HG03432 (cell line): ENCODE data around the gene FAM187B.
A peak's percentile ranks its signal among the peaks of the same experiment; 100 is the strongest.
"Not testable (repeated sequence)": the region's sequence is repeated elsewhere in the genome, so short reads cannot be mapped to it uniquely, and the experiment has no call there.

Experiments used
- ATAC-seq: cut with Tn5 transposase; IDR thresholded peaks from one replicate; pipeline ENCODE4 v1.9.1; 2021; ENCODE audit warnings: mild to moderate bottlenecking, moderate library complexity; ENCODE audit not compliant: unreplicated experiment

FAM187B gene

DNA sequence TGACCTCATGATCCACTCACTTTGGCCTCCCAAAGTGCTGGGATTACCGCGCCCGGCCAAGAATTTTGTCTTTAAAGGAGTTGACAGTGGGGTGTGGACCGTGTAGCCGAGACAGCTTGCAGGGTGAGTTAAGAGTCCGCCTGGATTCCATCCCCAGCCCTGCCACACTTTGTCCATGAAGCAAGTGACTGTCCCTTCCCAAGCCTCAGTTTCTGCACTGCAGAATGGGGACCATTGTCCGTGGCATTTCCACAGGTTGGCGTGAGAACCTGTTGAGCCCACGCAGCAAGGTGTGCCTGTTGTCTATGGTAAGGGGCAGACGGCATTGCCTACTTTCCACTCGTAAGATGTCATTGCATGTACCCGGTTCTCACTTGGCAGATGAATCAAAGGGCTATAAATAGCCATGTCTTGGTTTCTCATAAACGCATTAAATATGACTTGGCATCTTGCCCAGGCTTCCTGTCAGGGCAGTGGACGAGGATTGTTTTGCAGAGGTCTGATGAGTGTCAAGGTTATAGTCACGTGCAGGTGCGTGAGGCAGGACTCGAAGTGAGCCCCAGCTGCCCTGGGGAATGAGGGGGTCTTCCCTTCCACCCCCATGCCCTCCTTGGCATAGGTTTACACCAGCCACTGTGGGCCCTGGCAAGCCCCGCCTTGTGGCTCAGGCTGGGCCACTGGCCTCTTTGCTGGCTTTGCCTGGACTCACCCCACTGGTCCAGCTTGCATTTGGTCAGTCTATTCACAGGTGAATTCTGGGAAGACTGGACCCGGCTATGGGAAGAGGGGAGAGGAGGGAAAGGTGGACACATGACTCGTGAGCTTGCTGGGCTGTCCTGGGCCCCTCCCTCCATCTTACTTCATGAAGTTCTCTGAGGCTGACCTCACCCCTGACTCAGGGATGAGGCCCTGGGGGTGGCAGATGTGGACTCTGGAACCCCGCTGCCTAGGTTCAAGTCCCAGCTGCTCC, 14.6 kb downstream of the FAM187B start:
- peak; percentile 72 for ATAC-seq

DNA sequence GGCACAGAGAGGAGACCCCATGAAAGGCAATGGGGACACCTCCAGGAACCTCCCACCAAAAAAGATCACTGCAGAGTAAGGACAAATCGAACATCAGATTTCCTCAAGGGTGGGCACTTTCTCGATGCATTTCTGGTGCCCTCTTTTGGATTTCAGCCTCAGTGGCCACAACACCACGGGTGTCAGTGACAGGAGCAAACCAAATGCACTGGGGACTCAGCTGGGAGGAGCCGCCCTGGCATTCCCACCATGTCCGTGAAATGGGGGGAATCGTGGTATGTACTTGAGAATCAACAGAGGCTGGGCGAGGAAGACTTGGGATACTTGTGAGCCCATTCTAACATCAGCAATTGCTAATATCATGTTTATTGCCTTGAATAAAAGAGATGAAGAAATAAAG, 16.3 kb downstream of the FAM187B start:
- no peak for ATAC-seq

DNA sequence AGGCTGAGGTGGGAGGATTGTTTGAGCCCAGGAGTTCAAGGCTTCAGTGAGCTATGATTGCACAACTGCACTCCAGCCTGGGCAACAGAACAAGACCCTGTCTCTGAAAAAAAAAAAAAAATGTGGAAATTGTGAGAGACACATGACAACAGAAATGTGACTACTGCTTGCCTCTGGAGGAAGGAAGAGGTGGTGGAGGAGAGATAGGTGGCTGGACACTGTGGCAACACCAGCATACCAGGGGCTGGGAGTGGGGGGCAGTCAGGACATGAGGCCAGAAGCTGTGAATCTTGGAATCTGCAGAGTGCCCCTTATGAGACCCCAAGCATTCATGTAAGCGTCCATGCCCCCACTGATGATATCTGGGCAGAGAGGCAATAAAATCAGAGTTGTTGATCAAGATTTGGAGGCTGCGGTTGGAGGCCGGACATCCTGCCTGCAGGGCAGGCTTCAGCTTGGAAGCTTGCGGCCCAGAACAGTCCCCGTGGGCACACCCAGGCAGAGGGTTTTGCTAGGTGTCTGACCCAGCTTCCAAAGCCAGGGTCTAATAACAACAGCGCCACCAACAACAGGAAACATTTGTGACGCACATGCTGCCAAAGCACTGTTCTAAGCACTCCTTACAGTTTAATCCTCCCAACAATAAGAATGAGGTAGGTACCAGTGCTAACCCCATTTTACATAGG, 16.9 kb downstream of the FAM187B start:
- ATAC-seq = no peak

DNA sequence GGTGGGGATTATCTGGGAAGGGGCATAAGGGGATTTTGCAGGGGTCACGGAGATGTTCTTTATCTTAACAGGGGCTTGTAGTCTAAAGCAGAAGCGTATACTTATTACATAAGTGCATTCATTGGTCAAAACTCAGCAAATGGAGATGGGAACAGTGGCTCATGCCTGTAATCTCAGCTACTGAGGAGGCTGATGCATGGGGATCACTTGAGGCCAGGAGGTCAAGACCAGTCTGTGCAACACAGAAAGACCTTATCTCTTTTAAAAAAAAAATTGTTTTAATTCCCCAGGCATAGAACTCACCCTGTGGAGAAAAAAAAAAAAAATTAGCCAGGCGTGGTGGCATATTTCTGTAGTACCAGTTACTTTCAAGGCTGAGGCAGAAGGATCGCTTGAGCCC, 18.9 kb downstream of the FAM187B start:
- ATAC-seq = no peak

DNA sequence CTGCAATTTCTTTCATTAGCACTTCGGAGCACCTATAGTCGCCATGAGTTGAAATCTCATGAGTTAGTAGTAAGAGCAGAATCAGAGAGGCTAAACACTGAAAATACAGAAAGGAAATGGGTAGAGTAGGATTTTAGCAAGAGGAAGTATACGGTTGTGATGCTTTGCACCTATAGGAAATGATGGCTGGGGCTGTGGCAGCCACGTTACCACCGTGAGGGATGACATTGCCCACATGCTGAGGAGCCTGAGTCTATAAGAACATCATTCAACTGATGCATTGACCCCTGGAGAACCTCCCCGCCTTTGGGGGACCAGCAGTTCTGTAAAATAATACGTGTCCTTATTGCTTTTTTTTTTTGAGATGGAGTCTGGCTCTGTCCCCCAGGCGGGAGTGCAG, 20.4 kb downstream of the FAM187B start:
- no peak for ATAC-seq

DNA sequence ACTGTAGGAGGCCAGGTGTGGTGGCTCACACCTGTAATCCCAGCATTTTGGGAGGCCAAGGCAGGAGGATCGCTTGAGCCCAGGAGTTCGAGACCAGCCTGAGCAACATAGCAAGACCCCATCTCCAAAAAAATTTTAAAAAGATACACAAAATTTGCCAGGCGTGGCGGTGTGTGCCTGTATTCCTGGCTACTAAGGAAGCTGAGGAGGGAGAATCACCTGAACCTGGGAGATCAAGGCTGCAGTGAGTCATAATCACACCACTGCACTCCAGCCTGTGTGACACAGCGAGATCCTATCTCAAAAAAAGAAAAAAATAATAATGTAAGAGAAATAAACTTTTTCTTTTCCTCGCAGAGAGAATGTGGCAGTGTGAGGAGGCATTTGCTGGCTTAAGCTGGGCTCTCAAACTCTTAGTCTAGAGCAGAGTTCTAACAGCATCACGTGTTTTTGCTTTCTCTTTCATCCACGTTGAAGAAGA, 21.1 kb downstream of the FAM187B start:
- no peak for ATAC-seq

DNA sequence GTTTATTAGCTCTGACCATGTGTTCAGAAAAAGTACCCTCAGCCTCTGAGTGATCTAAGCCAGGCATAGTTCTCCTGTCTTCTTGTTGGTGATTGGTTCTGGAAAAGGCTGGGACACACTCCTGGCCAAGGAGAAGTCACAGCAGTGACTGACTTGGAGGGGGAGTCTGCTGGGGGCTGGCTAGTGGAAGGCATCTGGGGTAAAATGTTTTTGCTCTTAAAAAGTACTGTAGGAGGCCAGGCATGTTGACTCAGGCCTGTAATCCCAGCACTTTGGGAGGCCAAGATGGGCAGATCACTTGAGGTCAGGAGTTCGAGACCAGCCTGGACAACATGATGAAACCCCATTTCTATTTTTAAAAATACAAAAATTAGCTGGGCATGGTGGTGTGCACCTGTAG, 21.7 kb downstream of the FAM187B start:
- no peak for ATAC-seq

DNA sequence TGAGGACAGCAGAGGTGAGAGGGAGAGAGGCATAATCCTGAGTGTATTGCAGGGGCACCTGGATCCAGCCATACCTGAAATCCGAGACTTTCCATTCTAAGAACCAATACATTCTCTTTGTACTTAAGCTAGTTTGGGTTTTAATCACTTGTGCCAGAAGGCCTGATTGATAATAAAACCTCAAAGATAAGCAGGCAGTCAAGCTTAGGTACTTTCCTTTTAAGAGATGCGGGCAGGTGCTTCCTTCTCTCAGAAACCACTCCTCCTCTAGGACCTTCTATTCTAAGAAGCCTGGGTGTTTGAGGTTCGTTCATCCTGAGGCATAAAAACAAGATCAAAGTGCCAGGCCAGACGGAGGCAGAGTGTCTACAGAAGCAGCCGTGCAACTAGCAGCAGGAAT, 22.2 kb downstream of the FAM187B start:
- no peak for ATAC-seq

DNA sequence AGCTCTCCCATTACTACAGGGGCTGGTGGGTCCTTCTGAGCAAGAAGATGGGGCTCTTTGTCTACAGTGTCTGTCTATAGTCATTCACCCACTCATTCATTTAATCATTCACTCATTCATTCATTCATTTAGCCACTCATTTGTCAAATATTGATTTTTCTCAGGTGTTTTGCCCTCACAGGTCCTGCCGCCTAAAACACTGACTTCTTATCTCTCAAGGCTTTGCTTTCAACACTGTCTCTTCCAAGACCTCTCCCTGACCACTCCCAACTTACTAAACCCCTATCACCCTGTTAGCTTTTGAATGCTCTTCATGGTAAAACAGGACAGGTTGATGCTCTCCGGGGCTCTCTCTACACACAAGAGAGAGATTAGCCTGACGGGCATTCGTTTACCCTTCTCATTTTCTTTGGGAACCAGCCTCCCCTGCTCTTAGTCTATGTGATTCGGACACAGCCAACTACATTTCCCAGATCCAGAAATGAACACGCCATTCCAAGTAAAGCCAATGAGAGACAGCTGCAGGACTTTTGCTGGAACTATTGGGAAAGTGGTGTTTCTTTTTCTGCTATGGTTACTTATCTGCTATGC, 22.7 kb downstream of the FAM187B start:
- ATAC-seq = peak; percentile 16

DNA sequence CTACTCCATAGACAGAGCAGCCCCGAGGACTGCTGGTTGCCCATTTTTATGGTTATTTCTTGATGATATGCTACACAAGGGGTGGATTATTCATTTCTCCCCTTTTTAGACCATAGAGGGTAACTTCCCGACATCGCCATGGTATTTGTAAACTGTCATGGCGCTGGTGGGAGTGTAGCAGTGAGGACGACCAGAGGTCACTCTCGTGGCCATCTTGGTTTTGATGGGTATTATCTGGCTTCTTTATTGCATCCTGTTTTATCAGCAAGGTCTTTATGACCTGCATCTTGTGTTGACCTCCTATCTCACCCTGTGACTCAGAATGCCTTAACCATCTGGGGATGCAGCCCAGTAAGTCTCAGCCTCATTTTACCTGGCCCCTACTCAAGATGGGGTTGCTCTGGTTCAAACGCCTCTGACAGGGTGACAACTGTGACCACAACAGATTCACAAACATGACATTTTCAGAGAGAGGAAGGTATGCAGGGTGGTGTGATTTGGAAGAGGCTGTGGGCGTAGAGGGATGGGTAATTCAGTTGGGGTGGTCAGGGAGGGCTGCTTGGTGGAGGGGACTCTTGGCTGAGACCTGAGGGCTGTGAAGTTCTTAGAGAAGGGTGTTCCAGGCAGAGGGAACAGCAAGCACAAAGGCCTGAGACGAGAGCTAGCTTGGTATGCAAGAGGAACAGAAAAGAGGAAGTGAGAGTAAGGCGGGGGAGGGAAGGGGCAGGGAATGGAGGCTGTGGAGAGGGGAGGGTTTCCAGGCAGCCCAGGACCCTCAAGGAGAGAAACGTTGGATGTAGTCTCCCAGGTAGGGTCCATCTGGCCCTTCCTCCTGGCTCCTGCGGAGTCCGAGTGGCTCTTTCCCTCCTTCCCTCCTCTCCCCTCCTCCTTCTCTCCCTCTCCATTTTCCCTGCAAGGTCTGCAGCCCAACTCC, 23.5 kb downstream of the FAM187B start:
- ATAC-seq = peak; percentile 76

DNA sequence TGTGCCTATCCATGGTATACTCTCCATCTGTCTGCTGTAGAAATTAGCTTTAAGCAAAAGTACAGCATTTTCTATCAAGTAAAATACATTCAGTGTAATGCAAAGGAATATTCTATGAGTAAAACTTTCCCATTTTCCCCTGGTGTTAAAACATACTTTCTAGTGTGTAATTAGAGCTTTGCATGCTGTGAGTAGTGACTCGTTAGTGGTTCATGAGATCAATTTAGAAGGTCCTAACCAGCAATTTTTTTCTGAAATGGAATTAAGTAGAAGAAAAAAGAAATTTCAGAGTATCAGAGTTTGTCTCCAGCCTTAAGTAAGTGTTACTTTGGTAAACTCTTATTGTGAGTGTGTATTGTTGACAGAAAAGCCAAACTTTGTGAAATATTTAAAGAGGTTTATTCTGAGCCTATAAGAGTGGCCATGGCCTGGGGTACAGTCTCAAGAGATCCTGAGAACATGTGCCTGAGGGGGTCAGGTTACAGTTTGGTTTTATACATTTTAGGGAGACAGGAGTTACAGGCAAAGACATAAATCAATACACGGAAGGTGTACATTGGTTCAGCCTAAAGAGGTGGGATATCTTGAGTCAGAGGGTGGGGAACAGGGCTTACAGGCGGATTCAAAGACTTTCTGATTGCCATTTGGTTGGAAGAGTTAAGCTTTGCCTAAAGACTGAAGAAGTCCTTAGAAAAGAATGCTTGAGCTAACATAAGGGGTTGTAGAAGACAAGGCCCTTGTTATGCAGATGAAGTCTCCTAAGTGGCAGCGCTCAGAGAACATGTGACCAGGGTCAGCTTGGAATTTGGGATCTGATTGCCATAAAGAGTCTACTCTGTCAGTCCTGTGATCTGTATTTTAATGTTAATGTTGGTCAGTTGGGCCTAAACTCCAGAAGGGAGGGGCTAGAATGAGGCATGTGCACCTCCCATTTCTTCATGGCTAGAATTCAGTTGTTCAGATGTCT, 25.5 kb downstream of the FAM187B start:
- no peak for ATAC-seq

DNA sequence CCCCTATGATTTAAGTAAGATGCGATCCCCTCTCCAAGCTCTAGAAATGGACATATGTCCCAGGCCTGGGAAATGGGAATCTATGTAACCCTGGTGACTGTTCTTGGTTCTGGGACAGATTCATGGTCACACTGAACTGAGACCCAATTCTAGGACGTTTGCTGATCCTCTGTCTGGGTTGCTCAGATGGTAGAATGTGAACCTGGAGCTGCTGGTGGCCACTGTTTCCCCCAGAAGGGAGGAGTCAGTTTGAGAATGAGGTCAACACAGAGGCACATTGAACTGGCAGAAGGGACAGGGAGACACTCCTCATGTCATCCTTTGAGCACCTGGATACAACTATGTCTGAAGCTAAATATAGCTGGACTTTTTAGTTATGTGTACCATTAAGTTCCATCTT, 29.1 kb downstream of the FAM187B start:
- ATAC-seq = no peak

DNA sequence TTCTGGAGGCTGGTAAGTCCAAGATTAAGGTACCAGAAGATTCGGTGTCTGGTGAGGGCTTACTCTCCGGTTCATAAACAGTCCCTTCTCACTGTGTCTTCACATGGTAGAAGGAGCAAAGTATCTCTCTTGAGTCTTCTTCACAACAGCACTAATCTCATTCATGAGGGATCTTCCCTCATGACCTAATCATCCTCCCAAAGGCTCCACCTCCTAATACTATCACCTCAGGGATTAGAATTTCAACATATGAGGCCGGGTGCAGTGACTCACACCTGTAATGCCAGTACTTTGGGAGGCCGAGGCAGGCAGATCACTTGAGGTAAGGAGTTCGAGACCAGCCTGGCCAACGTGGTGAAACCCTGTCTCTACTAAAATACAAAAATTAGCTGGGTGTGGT, 31.7 kb downstream of the FAM187B start:
- ATAC-seq = not testable (repeated sequence)

DNA sequence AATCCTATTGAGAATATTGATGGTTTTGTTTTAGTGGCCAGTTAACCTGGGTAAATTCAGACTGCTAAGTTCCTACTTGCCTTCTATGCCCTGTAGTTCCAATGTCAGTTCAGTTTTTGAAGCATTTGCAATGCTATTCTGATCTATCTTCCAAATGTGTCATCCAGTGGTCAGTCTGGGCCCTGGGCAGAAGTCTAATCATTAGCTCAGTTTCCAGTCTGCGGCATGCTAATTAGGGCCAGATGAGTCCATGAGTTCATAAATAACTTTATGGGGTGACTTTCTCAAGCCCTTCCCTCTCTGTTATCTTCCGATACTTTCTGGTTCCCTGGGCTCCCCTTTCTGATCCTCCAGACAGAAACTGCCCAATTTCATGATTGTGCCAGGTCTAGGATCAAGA, 32.7 kb downstream of the FAM187B start:
- ATAC-seq = no peak

DNA sequence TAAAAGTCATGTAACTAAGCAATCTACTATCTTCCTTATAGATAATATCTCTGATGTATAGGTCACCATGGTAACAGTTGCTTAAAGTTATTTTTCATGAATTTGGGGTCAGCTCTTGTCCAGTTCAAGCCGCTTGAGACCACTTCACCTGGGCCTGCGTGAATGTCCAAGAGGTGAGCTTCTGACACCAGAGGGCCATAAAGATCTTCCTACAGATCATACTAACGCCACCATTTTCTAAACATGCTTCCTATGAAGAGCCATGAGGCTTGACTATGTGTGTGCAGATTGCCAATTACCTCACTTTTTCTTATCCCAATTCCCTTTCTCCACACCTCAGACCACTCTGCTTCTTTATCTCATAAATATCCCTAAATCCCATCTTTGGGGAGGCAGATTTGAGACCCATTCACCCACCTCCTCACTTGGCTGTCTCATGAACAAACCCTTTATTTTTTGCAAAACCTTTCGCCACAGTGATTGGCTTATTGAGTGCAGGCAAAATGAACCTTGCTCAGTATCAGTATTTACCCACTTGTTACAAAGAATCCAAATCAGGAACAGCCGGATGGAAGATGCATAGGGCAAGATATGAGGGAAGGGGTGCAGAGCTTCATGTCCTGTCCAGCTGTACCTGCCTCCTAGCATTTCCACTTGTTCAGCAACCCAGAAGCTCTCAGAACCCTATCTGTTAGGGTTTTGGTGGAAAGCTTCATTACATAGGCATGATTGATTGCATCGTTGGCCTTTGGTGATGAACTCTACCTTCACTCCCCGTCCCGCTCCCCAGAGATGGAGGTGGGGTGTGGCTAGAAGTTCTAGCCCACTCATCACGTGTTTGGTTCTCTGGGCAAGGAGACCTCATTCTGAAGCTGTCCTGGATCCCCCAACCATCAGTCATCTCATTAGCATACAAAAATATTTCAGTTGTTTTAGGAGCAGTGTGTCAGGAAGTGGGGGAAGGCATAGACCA, 34.2 kb downstream of the FAM187B start:
- no peak for ATAC-seq

DNA sequence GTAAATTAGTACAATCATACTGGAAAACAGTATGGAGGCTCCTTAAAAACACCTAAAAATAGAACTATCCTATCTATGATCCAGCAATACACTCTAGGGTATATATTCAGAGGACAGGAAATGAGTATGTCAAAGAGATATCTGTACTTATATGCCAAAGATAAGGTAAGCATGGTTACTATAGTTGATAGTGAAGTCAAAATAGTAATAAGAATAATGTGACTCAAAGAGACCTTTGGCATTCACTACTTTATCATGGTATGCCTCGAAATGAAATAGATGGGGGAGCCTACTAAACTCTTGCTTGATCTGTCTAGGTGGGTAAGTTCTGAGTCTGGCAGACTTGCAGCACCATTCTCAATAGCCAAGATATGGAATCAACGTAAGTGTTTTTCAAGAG, 43.7 kb downstream of the FAM187B start:
- no peak for ATAC-seq

DNA sequence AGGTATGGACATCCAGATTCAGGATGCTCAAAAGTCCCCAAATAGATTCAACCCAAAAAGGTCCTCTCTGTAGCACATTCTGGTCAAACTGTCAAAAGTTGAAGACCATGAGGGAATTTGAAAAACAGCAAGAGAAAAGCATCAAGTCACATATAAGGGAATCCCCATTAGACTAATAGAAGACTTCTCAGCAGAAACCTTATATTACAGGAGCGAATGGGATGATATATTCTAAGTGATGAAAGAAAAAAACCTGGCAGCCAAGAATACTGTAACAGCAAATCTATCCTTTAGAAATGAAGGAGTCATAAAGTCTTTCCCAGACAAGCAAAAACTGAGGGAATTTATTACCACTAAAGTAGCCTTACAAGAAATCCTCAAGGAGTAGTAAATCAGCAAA, 44.3 kb downstream of the FAM187B start:
- no peak for ATAC-seq

DNA sequence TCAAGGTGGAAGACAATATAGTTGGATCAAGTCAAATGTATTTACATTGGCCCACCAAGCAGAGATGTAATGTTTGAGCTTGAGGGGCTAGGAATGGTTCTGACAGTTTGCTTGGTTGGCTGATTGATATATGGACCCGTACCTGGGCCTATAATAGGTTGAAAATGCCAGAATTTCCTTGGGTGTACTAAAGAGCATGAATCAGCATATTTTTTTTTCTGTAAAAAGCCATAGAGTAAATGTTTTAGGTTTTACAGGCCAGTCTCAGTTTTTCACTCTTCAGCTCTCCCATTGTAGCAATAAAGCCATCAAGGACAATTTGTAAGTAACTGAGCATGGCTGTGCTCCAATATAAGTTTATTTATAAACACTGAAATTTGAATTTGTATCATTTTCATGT, 47.2 kb downstream of the FAM187B start:
- ATAC-seq = no peak
